Activated naive CD8-positive, alpha-beta T cell treated with anti-CD3 and anti-CD28 coated beads, Interleukin-2, amount 50 U/mL, for 24 hours (primary cell): ENCODE data around the gene WDR37.
"Not testable (repeated sequence)": the region's sequence is repeated elsewhere in the genome, so short reads cannot be mapped to it uniquely, and the experiment has no call there.

Experiments
- ATAC-seq: fragments of 150-1000 bp; cut with Tn5 transposase; one replicate; pipeline ENCODE4 v1.10.0; 2021
- DNase-seq: peaks from one replicate; pipeline ENCODE4 v3.0.0; 2021
- H3K27ac Mint-ChIP-seq: one replicate; pipeline ENCODE4 v1.8.0; 2021; ENCODE audit warnings: mild to moderate bottlenecking, mixed read lengths
- H3K27me3 Mint-ChIP-seq: one replicate; pipeline ENCODE4 v1.8.0; 2021; ENCODE audit warnings: mixed read lengths
- H3K36me3 Mint-ChIP-seq: one replicate; pipeline ENCODE4 v1.8.0; 2021; ENCODE audit warnings: low read depth, mixed read lengths
- H3K4me1 Mint-ChIP-seq: one replicate; pipeline ENCODE4 v1.8.0; 2021; ENCODE audit warnings: mixed read lengths
- H3K4me3 Mint-ChIP-seq: one replicate; pipeline ENCODE4 v1.8.0; 2021; ENCODE audit warnings: mild to moderate bottlenecking, moderate library complexity, mixed read lengths
- H3K9me3 Mint-ChIP-seq: one replicate; pipeline ENCODE4 v1.8.0; 2021; ENCODE audit warnings: mixed read lengths

Gene WDR37

GRCh38 chr10:1048732-1049424, 7.3 kb upstream of the WDR37 start, which contains the start of gene IDI1:
TSS of gene IDI1 (minus strand) at chr10:1049119. CDS start at chr10:1049003, 116 bp downstream.
- no peaks in the 10 kb centered on the region for H3K9me3 Mint-ChIP-seq
- peak within 1 kb of the TSS; percentile 95 for H3K27ac Mint-ChIP-seq
- peak; percentile 95 for DNase-seq
- peaks cover 54% of the 10 kb centered on the region for H3K36me3 Mint-ChIP-seq
- peak; percentile 88 for ATAC-seq
- peaks cover 68% of the 10 kb centered on the region for H3K4me1 Mint-ChIP-seq
- peak within 1 kb of the TSS; percentile 96 for H3K4me3 Mint-ChIP-seq
- H3K27me3 Mint-ChIP-seq = no peaks in the 10 kb centered on the region

- peak overlapping the region; percentile 96 for H3K4me3 Mint-ChIP-seq
- peak overlapping the region; percentile 95 for H3K27ac Mint-ChIP-seq
- H3K36me3 Mint-ChIP-seq = peaks cover 49% of the 10 kb centered on the region
- peaks cover 68% of the 10 kb centered on the region for H3K4me1 Mint-ChIP-seq
- no peaks in the 10 kb centered on the region for H3K9me3 Mint-ChIP-seq
- ATAC-seq (no peak), DNase-seq (no peak)
- no peaks in the 10 kb centered on the region for H3K27me3 Mint-ChIP-seq
These were observed 6.7 kb upstream of the WDR37 start for GRCh38 chr10:1049425-1049958.

- DNase-seq (no peak), ATAC-seq (no peak)
These were observed 6.0 kb upstream of the WDR37 start for GRCh38 chr10:1050145-1050544.

GRCh38 chr10:1050554-1050953, 5.6 kb upstream of the WDR37 start:
- DNase-seq = peak; percentile 24
- peaks cover 68% of the 10 kb centered on the region for H3K4me1 Mint-ChIP-seq
- peaks cover 41% of the 10 kb centered on the region for H3K36me3 Mint-ChIP-seq
- ATAC-seq = no peak
- H3K27ac Mint-ChIP-seq = peak overlapping the region; percentile 76
- H3K27me3 Mint-ChIP-seq = no peaks in the 10 kb centered on the region
- H3K4me3 Mint-ChIP-seq = peak overlapping the region; percentile 96
- no peaks in the 10 kb centered on the region for H3K9me3 Mint-ChIP-seq

More at GRCh38 chr10:1050145-1050544, 6.0 kb upstream of the WDR37 start:
- no peaks in the 10 kb centered on the region for H3K9me3 Mint-ChIP-seq
- H3K4me3 Mint-ChIP-seq = peak overlapping the region; percentile 96
- peak overlapping the region; percentile 95 for H3K27ac Mint-ChIP-seq
- H3K36me3 Mint-ChIP-seq = peaks cover 45% of the 10 kb centered on the region
- H3K27me3 Mint-ChIP-seq = no peaks in the 10 kb centered on the region
- peaks cover 68% of the 10 kb centered on the region for H3K4me1 Mint-ChIP-seq

GRCh38 chr10:1054684-1055083, 1.5 kb upstream of the WDR37 start:
- peaks cover 79% of the 10 kb centered on the region for H3K4me1 Mint-ChIP-seq
- H3K36me3 Mint-ChIP-seq = peaks cover 31% of the 10 kb centered on the region
- H3K27ac Mint-ChIP-seq = peak overlapping the region; percentile 34
- DNase-seq = no peak
- ATAC-seq = no peak
- peak overlapping the region; percentile 91 for H3K4me3 Mint-ChIP-seq
- H3K27me3 Mint-ChIP-seq = no peaks in the 10 kb centered on the region
- H3K9me3 Mint-ChIP-seq = no peaks in the 10 kb centered on the region

GRCh38 chr10:1057106-1057657, 997 bp downstream of the WDR37 start:
- Mint-ChIP-seq H3K36me3 (peaks cover 22% of the 10 kb centered on the region), H3K27me3 (no peaks in the 10 kb centered on the region), H3K4me3 (peak overlapping the region; percentile 91), H3K9me3 (no peaks in the 10 kb centered on the region), H3K27ac (peak overlapping the region; percentile 86), H3K4me1 (peaks cover 85% of the 10 kb centered on the region)
- no peak for ATAC-seq
- no peak for DNase-seq

GRCh38 chr10:1058017-1058416, 1.8 kb downstream of the WDR37 start:
- Mint-ChIP-seq H3K9me3 (no peaks in the 10 kb centered on the region), H3K4me1 (peaks cover 85% of the 10 kb centered on the region), H3K36me3 (peaks cover 15% of the 10 kb centered on the region), H3K27me3 (no peaks in the 10 kb centered on the region), H3K4me3 (peak overlapping the region; percentile 91), H3K27ac (peak overlapping the region; percentile 86)
- DNase-seq (no peak), ATAC-seq (no peak)

GRCh38 chr10:1059902-1060301, 3.7 kb downstream of the WDR37 start:
- H3K4me1 Mint-ChIP-seq = peaks cover 85% of the 10 kb centered on the region
- ATAC-seq (no peak), DNase-seq (no peak)
- H3K4me3 Mint-ChIP-seq = no peak overlapping the region
- H3K9me3 Mint-ChIP-seq = no peaks in the 10 kb centered on the region
- H3K27ac Mint-ChIP-seq = peak overlapping the region; percentile 77
- H3K27me3 Mint-ChIP-seq = no peaks in the 10 kb centered on the region
- H3K36me3 Mint-ChIP-seq = peaks cover 17% of the 10 kb centered on the region

- Mint-ChIP-seq H3K9me3 (no peaks in the 10 kb centered on the region), H3K27me3 (no peaks in the 10 kb centered on the region), H3K4me3 (peak overlapping the region; percentile 55), H3K36me3 (peaks cover 17% of the 10 kb centered on the region), H3K4me1 (peaks cover 82% of the 10 kb centered on the region), H3K27ac (peak overlapping the region; percentile 77)
- DNase-seq = no peak
- no peak for ATAC-seq
These were observed 6.0 kb downstream of the WDR37 start for GRCh38 chr10:1061930-1062774.

GRCh38 chr10:1063232-1063865, 7.2 kb downstream of the WDR37 start:
- Mint-ChIP-seq H3K4me3 (peak overlapping the region; percentile 55), H3K36me3 (peaks cover 14% of the 10 kb centered on the region), H3K27me3 (no peaks in the 10 kb centered on the region), H3K4me1 (peaks cover 81% of the 10 kb centered on the region), H3K27ac (peak overlapping the region; percentile 77), H3K9me3 (no peaks in the 10 kb centered on the region)
- ATAC-seq = peak; percentile 81
- peak; percentile 33 for DNase-seq

- Mint-ChIP-seq H3K27ac (peak overlapping the region; percentile 39), H3K4me1 (peaks cover 81% of the 10 kb centered on the region), H3K36me3 (peaks cover 14% of the 10 kb centered on the region), H3K9me3 (no peaks in the 10 kb centered on the region), H3K4me3 (no peak overlapping the region), H3K27me3 (no peaks in the 10 kb centered on the region)
- ATAC-seq (no peak), DNase-seq (no peak)
These were observed 8.7 kb downstream of the WDR37 start for GRCh38 chr10:1064964-1065247.

- H3K27ac Mint-ChIP-seq, H3K9me3 Mint-ChIP-seq, DNase-seq, ATAC-seq, H3K4me3 Mint-ChIP-seq, H3K27me3 Mint-ChIP-seq: not testable (repeated sequence)
- H3K36me3 Mint-ChIP-seq = peaks cover 12% of the 10 kb centered on the region
- H3K4me1 Mint-ChIP-seq = peaks cover 67% of the 10 kb centered on the region
These were observed 10.5 kb downstream of the WDR37 start for GRCh38 chr10:1066734-1067133.

- DNase-seq (no peak), ATAC-seq (peak; percentile 34)
- Mint-ChIP-seq H3K27ac (peak overlapping the region; percentile 6), H3K9me3 (no peaks in the 10 kb centered on the region), H3K4me3 (no peak overlapping the region), H3K4me1 (peaks cover 48% of the 10 kb centered on the region), H3K27me3 (no peaks in the 10 kb centered on the region), H3K36me3 (peaks cover 11% of the 10 kb centered on the region)
These were observed 12.5 kb downstream of the WDR37 start for GRCh38 chr10:1068380-1069361.
